ENCODE data around the gene MASP1.

Gene MASP1

GRCh38 chr3:187296058-187296457 lies 4.5 kb upstream of the MASP1 start:
- no peak for TF ChIP-seq CTCF (IDR thresholded peaks at IDR 0.05; ENCODE audit: control insufficient read depth, insufficient read depth, low read depth, low read length, missing control alignments)
- DNase-seq (ENCODE audit: low read depth), result no peak
- no peak overlapping the region for H3K4me3 ChIP-seq (ENCODE audit: control insufficient read depth, low read depth, low read length)

GRCh38 chr3:187295316-187296034 lies 3.9 kb upstream of the MASP1 start:
- no peak for TF ChIP-seq CTCF (IDR thresholded peaks at IDR 0.05; ENCODE audit: control insufficient read depth, insufficient read depth, low read depth, low read length, missing control alignments)
- DNase-seq (ENCODE audit: low read depth), result no peak
- no peak overlapping the region for H3K4me3 ChIP-seq (ENCODE audit: control insufficient read depth, low read depth, low read length)

DNA sequence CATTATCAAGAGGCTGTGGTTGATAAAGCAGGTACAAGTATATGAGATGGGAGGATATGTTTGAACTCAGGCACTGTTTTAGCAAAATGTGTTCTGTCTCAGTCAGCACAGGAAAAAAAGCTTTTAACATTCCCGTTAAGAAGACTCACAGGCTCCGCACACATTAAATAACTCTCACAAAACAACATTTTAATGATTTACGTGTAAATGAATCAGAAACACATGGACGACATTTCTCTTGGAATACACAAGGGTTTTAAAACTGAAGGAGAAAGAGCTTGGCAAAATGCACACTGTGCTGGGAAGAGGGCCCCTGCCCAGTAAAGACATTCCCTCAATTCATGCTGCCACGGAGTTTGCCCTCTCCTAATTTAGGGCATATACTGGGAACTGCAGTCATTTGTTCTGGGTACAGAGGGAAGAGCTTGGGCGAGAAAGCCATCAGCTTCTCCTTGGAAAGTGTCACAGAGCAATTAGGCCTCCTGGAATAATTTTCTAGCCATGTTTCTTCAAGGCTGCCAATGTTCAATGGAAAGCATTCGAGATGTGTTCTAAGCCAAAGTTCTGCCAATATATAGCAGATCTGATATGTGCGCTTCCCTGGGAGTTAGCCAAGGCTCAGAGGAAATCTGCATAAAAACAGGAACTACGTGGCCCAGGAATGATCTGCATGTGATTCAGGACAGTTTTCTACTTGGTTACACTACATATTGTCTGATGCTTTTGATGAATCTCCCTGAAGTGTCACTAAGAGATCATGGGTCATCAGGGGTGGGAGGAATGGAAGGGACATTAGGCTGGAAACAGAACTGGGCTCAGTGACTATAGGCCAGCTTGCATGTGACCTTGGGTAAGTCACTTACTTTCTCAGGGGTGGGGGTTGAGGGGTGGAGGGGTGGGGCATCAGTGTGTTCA lies 2.2 kb upstream of the MASP1 start:
- DNase-seq (ENCODE audit: low read depth), result no peak
- TF ChIP-seq CTCF (IDR thresholded peaks at IDR 0.05; ENCODE audit: control insufficient read depth, insufficient read depth, low read depth, low read length, missing control alignments), result no peak
- no peak overlapping the region; the same call in 1 of the 2 replicates for H3K4me3 ChIP-seq (ENCODE audit: control insufficient read depth, low read depth, low read length)

DNA sequence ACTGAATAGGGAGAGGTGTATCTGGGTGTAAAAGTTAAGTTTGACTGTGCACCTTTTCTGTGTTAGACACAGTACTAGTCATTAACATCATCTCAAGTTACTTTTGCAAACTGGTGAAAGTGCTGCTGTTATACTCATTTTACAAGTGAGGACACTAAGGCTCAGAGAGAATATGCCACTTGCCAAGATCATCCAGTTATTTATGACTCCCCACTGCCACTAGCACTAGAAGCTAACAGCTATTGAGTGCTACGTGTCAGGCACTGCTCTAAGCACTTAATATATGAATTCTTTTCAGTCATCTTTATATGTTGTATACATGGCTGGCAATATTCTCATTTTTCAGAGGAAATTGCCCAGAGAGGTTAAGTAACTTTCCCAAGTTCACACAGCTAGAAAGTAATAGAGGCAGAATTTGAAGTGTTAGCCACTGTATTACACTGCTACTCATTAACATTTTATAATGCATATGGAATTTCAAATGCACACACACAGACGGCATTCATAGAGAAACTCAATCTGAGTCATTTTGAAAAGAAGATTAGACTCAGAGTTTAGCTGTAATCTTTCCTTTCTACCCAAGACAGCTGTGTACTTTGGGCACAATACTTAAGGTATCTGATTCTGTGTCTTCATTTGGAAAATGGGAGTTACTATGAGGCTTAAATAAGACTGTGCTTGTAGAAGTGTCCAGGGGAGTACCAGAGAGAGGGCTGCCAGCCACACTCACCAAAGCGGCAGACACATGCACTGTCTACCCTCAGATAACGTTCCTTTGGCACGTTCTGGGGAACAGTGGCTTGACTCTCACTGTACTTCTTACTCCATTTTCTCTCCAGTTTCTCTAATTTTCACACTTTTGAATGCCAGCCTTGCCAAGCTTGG lies 1.3 kb upstream of the MASP1 start:
- peak overlapping the region; percentile 76 for H3K4me3 ChIP-seq (ENCODE audit: control insufficient read depth, low read depth, low read length)
- no peak for DNase-seq (ENCODE audit: low read depth)
- TF ChIP-seq CTCF (IDR thresholded peaks at IDR 0.05; ENCODE audit: control insufficient read depth, insufficient read depth, low read depth, low read length, missing control alignments), result no peak

GRCh38 chr3:187292181-187292580 lies 644 bp upstream of the MASP1 start:
- peak overlapping the region; percentile 76 for H3K4me3 ChIP-seq (ENCODE audit: control insufficient read depth, low read depth, low read length)
- no peak for DNase-seq (ENCODE audit: low read depth)
- no peak for TF ChIP-seq CTCF (IDR thresholded peaks at IDR 0.05; ENCODE audit: control insufficient read depth, insufficient read depth, low read depth, low read length, missing control alignments)

DNA sequence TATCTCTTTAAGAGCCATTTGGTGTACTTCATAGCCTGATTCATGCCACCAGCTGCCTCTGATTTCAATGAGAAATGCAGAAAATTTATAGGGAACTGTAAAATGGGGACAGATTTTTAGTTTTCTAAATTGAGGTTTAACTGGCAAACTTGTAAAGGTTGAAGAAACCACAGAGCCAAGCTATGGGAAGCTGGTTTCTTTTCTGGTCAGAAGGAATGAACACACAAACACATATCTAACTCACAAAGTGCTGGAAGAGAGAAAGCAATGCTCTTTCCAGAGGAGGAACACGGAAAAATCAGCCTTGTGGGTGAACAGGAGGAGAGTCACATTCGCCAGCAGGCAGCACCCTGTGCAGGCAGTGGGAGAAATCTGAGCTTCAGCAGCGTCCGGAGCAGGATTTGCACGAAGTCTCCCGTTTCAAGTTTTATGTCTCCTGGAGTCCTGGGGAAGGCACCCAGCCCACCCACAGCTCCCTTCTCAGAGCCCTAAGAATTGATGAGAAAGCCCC lies 481 bp downstream of the MASP1 start:
- peak overlapping the region; percentile 76 for H3K4me3 ChIP-seq (ENCODE audit: control insufficient read depth, low read depth, low read length)
- DNase-seq (ENCODE audit: low read depth), result peak; percentile 71
- TF ChIP-seq CTCF (IDR thresholded peaks at IDR 0.05; ENCODE audit: control insufficient read depth, insufficient read depth, low read depth, low read length, missing control alignments), result peak; percentile 12
